GM19324 (cell line): ENCODE data around the gene FUNDC2.
A peak's percentile ranks its signal among the peaks of the same experiment; 100 is the strongest.

Source experiments
- ATAC-seq: cut with Tn5 transposase; IDR thresholded peaks from one replicate; pipeline ENCODE4 v1.9.1; 2021; ENCODE audit warnings: mild to moderate bottlenecking, moderate library complexity; ENCODE audit not compliant: unreplicated experiment, low FRiP score

FUNDC2 gene

GRCh38 chrX:155023907-155024833 is 2.5 kb upstream of the FUNDC2 start:
- no peak for ATAC-seq

GRCh38 chrX:155026420-155026726 is 271 bp upstream of the FUNDC2 start:
- ATAC-seq = no peak

GRCh38 chrX:155027509-155028066 is 944 bp downstream of the FUNDC2 start:
- no peak for ATAC-seq

GRCh38 chrX:155028129-155028528 is 1.5 kb downstream of the FUNDC2 start:
- no peak for ATAC-seq

GRCh38 chrX:155028877-155029291 is 2.2 kb downstream of the FUNDC2 start:
- ATAC-seq = no peak

GRCh38 chrX:155031657-155032056 is 5.0 kb downstream of the FUNDC2 start:
- ATAC-seq = no peak

- ATAC-seq = no peak
Measured at GRCh38 chrX:155035688-155036087, 9.0 kb downstream of the FUNDC2 start.

GRCh38 chrX:155046129-155046810 is 19.6 kb downstream of the FUNDC2 start:
- no peak for ATAC-seq

- no peak for ATAC-seq
Measured at GRCh38 chrX:155046811-155047528, 20.3 kb downstream of the FUNDC2 start.

- no peak for ATAC-seq
Measured at GRCh38 chrX:155048977-155049619, 22.5 kb downstream of the FUNDC2 start.

- ATAC-seq = no peak
Measured at GRCh38 chrX:155052738-155053498, 26.3 kb downstream of the FUNDC2 start.

- no peak for ATAC-seq
Measured at GRCh38 chrX:155053656-155054055, 27.0 kb downstream of the FUNDC2 start.

GRCh38 chrX:155054255-155054654 is 27.6 kb downstream of the FUNDC2 start:
- ATAC-seq = no peak

GRCh38 chrX:155055494-155055893 is 28.9 kb downstream of the FUNDC2 start:
- no peak for ATAC-seq

- ATAC-seq = no peak
Measured at GRCh38 chrX:155056471-155056870, 29.8 kb downstream of the FUNDC2 start.

- peak; percentile 82 for ATAC-seq
Measured at GRCh38 chrX:155056877-155057792, 30.5 kb downstream of the FUNDC2 start.

- ATAC-seq = no peak
Measured at GRCh38 chrX:155061760-155062159, 35.1 kb downstream of the FUNDC2 start.

GRCh38 chrX:155065035-155065734 is 38.5 kb downstream of the FUNDC2 start:
- ATAC-seq = no peak
